WERI-Rb-1 (cell line): Measurements from ENCODE around the gene NAALAD2.
"Not testable (repeated sequence)": the region's sequence is repeated elsewhere in the genome, so short reads cannot be mapped to it uniquely, and the experiment has no call there.

Experiments used
- DNase-seq: peaks from one replicate; pipeline ENCODE4 v3.0.0-alpha.2; 2020
- H3K27ac ChIP-seq: fragments of 250-450 bp; sonication (Bioruptor Pico); 2 replicates; pipeline ENCODE4 v1.5.1; 2020; ENCODE audit warnings: mild to moderate bottlenecking, moderate library complexity
- H3K27me3 ChIP-seq: fragments of 250-450 bp; sonication (Bioruptor Pico); 2 replicates; pipeline ENCODE4 v1.5.1; 2021; ENCODE audit warnings: mild to moderate bottlenecking, low read depth, moderate library complexity; ENCODE audit not compliant: insufficient read depth, severe bottlenecking
- H3K36me3 ChIP-seq: fragments of 250-450 bp; sonication (Bioruptor Pico); 2 replicates; pipeline ENCODE4 v1.5.1; 2020; ENCODE audit warnings: mild to moderate bottlenecking, moderate library complexity
- H3K4me3 ChIP-seq: 2 replicates; pipeline ENCODE4 v1.5.1; 2011; ENCODE audit warnings: low read depth, mild to moderate bottlenecking, control low read depth, low read length
- H3K9me3 ChIP-seq: fragments of 250-450 bp; sonication (Bioruptor Pico); 2 replicates; pipeline ENCODE4 v1.5.1; 2021; ENCODE audit warnings: mild to moderate bottlenecking, moderate library complexity; ENCODE audit not compliant: severe bottlenecking
- TF ChIP-seq, protein P1 (sequence below): IDR thresholded peaks from 2 replicates; pipeline ENCODE4 v1.5.1; 2011; ENCODE audit warnings: low read depth, mild to moderate bottlenecking, control low read depth, inconsistent platforms, low read length

The NAALAD2 gene

DNA sequence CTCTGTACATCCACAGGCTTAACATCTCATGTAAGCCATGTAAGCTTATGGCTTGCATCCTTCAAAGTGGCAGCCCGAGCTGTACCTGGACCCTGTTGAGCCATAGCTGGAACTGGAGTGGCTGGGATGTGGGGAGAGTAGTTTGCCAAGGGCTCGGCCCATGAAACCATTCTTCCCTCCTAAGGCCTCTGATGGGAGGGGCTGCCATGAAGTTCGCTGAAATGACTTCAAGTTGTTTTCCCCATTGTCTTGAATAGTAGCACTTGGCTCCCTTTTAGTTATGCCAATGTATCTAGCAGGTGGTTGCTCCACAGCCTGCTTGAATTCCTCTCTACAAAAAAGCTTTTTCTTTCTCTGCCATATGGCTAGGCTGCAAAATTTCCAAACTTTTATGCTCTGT, 93.6 kb downstream of the NAALAD2 start:
- no peak overlapping the region for H3K4me3 ChIP-seq
- H3K9me3 ChIP-seq: no peaks in the 10 kb centered on the region
- no peak overlapping the region for H3K27ac ChIP-seq
- H3K36me3 ChIP-seq: no peaks in the 10 kb centered on the region
- TF ChIP-seq, protein P1, sequence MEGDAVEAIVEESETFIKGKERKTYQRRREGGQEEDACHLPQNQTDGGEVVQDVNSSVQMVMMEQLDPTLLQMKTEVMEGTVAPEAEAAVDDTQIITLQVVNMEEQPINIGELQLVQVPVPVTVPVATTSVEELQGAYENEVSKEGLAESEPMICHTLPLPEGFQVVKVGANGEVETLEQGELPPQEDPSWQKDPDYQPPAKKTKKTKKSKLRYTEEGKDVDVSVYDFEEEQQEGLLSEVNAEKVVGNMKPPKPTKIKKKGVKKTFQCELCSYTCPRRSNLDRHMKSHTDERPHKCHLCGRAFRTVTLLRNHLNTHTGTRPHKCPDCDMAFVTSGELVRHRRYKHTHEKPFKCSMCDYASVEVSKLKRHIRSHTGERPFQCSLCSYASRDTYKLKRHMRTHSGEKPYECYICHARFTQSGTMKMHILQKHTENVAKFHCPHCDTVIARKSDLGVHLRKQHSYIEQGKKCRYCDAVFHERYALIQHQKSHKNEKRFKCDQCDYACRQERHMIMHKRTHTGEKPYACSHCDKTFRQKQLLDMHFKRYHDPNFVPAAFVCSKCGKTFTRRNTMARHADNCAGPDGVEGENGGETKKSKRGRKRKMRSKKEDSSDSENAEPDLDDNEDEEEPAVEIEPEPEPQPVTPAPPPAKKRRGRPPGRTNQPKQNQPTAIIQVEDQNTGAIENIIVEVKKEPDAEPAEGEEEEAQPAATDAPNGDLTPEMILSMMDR: no peak
- no peaks in the 10 kb centered on the region for H3K27me3 ChIP-seq
- DNase-seq: no peak

DNA sequence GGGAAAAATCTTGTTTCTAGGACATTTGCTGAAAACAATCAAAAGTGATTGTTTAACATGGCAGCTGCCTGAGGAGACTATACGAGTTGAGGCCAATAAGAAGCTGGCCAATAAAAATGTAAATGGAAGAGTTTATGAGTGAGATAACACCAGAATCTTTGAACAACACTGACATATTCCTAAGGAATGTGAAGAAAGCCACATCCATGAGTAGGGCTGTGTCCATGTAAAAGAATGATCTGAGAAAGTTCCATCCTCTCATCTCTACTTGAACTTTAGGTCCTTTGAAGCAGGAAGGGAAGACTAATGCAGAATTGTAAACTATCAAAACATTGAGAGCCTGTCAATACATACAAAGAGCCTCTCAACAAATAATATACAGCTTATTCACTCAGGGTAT, 95.3 kb downstream of the NAALAD2 start:
- Histone ChIP-seq H3K4me3 (no peak overlapping the region), H3K36me3 (no peaks in the 10 kb centered on the region), H3K27me3 (no peaks in the 10 kb centered on the region), H3K9me3 (no peaks in the 10 kb centered on the region), H3K27ac (no peak overlapping the region)
- TF ChIP-seq, protein P1: no peak
- DNase-seq: no peak

DNA sequence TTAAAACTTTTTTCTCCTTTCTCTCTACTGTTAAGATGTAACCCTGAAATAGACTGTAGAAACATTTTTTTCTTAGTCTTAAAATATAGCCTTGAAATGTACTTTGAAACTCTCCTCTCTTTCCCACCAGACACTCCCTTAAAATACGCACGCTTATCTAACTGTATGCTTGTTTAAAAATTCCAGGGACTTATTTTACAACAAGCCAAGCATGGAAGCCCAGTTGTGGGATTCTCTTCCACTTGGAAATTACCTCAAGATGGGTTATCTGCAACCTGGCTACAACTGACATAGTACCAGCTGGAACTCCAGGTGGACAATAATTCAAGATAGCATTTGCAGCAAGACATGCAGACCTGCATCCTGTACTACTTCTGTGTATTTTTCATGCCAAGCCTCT, 100.5 kb downstream of the NAALAD2 start:
- Histone ChIP-seq H3K27ac (no peak overlapping the region), H3K9me3 (no peaks in the 10 kb centered on the region), H3K4me3 (no peak overlapping the region), H3K36me3 (no peaks in the 10 kb centered on the region), H3K27me3 (no peaks in the 10 kb centered on the region)
- TF ChIP-seq, protein P1: no peak
- no peak for DNase-seq

DNA sequence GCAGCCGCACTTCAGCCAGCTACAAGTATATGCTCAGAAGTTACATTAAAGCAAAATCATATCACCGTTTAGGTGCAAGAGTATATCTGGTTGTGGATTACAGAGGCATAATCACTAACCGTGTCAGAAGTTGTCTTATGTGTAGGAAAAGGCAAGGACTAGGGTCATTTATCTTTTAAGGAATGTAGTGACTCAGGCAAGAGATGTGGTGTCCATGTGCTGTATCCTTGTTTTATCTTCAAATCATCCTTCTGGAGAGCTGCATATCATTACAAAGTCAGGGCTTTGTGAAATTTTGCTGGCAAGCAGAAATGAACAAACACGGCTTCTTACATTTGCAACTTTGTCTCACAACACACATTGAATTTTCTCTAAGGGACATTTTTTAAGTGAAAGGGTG, 101.1 kb downstream of the NAALAD2 start:
- no peaks in the 10 kb centered on the region for H3K36me3 ChIP-seq
- no peak overlapping the region for H3K27ac ChIP-seq
- DNase-seq: no peak
- H3K4me3 ChIP-seq: no peak overlapping the region
- no peaks in the 10 kb centered on the region for H3K9me3 ChIP-seq
- H3K27me3 ChIP-seq: no peaks in the 10 kb centered on the region
- TF ChIP-seq, protein P1: no peak

DNA sequence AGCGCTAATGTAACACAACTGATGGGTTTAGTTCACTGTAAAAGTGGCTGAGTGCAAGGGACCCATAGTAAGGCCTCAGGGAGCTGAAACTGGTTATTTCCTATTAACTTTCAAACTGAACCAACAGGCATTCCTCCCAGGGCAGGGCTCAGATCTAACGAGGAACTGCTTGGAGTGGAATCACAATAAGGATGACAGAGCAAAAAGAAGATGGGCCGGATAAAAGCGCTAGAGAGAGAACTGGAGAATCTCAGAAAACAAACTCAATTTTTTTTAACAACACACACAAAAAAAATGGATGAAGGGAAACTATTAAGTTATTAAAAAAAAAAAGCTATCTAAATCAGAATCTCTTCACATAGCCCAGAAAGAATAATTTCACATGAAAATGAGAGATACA, 102.5 kb downstream of the NAALAD2 start:
- Histone ChIP-seq H3K36me3 (no peaks in the 10 kb centered on the region), H3K4me3 (no peak overlapping the region), H3K9me3 (no peaks in the 10 kb centered on the region), H3K27ac (no peak overlapping the region), H3K27me3 (no peaks in the 10 kb centered on the region)
- TF ChIP-seq, protein P1: no peak
- DNase-seq: no peak

DNA sequence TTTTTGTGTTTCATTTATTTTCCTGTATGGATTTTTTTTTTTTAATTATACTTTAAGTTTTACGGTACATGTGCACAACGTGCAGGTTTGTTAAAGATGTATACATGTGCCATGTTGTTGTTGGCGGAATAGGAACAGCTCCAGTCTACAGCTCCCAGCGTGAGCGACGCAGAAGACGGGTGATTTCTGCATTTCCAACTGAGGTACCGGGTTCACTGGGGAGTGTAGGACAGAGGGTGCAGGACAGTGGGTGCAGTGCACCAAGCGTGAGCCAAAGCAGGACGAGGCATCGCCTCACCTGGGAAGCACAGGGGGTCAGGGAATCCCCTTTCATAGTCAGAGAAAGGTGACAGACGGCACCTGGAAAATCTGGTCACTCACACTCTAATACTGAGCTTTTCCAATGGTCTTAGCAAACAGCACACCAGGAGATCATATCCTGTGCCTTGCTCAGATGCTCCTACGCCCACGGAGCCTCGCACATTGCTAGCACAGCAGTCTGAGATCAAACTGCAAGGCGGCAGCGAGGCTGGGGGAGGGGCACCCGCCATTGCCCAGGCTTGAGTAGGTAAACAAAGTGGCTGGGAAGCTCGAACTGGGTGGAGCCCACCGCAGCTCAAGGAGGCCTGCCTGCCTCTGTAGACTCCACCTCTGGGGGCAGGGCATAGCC, 105.6 kb downstream of the NAALAD2 start:
- peak; percentile 17 for DNase-seq
- not testable (repeated sequence) for H3K4me3 ChIP-seq, H3K27ac ChIP-seq, H3K27me3 ChIP-seq, H3K36me3 ChIP-seq, H3K9me3 ChIP-seq
